Endothelial cell of umbilical vein (primary cell): ENCODE measurements around the gene CA11. TPM values are rescaled to one million over a fixed set of nuclear protein-coding genes. Genes with fewer than 3 reads are reported as not detected.

ENCODE experiments used
- BruUV-seq: library from RNA; stranded (reverse); fragments of 400-500 nt; replicated peaks from 2 replicates; lab custom pipeline; 2021; lab: Mats Ljungman, UMichigan
- CTCF ChIA-PET: fragments of 300-600, 350-600 bp; sonication (Branson Sonifier 250); formaldehyde crosslinking; loops from one replicate; lab custom pipeline; 2021; ENCODE audit warnings: antibody characterized with exemption, inconsistent platforms; lab: Charles Lee
- POLR2A ChIA-PET: fragments of 300-600, 350-600 bp; sonication (Branson Sonifier 250); formaldehyde crosslinking; loops from one replicate; lab custom pipeline; 2021; ENCODE audit warnings: antibody characterized with exemption, inconsistent platforms; lab: Charles Lee
- DNase-seq: peaks from one replicate; pipeline ENCODE4 v3.0.0-alpha.2; 2011; ENCODE audit warnings: low read depth, low spot score
- FAIRE-seq: peaks from 2 replicates; lab custom pipeline; 2011; peaks lifted over from hg19 to GRCh38; lab: Jason Lieb, UNC
- H2AFZ ChIP-seq: 2 replicates; pipeline ENCODE4 v1.6.0; 2012; ENCODE audit warnings: low read depth, low read length, control low read depth, inconsistent platforms
- H3K27ac ChIP-seq: 2 replicates; pipeline ENCODE4 v1.5.1; 2011; ENCODE audit warnings: low read depth, mild to moderate bottlenecking, control low read depth, low read length, moderate library complexity; ENCODE audit not compliant: insufficient read depth
- H3K27me3 ChIP-seq, 2 experiments: 2 replicates each; pipeline versions ENCODE4 v1.6.0 to v1.6.1; 2011; ENCODE audit warnings: low read length in 2 of 2, mixed read lengths in 1 of 2; ENCODE audit not compliant: control insufficient read depth in 2 of 2, insufficient read depth in 2 of 2
- H3K36me3 ChIP-seq, 2 experiments: 2 replicates in 1 of 2; 3 replicates in 1 of 2; pipeline ENCODE4 v1.5.1; 2011; ENCODE audit warnings: low read length in 2 of 2, mild to moderate bottlenecking in 1 of 2, moderate library complexity in 1 of 2; ENCODE audit not compliant: control insufficient read depth in 2 of 2, insufficient read depth in 2 of 2; ENCODE audit errors: extremely low read depth in 1 of 2
- H3K4me1 ChIP-seq: 3 replicates; pipeline ENCODE4 v1.5.1; 2011; ENCODE audit warnings: mild to moderate bottlenecking, low read length; ENCODE audit not compliant: control insufficient read depth, insufficient read depth; ENCODE audit errors: extremely low read depth
- H3K4me2 ChIP-seq: 2 replicates; pipeline ENCODE4 v1.6.1; 2011; ENCODE audit warnings: low read length, control low read depth, mixed read lengths; ENCODE audit not compliant: insufficient read depth
- H3K4me3 ChIP-seq, 3 experiments: fragments of 200-600 bp in 1 of 3; sonication (generic), shearing (Covaris generic) in 1 of 3; replicated peaks in 1 of 3; 2 replicates each; pipeline ENCODE4 v1.5.1; 2011 to 2016; ENCODE audit warnings: control low read depth in 3 of 3, low read length in 3 of 3, mild to moderate bottlenecking in 2 of 3, inconsistent platforms in 1 of 3, low read depth in 1 of 3, moderate library complexity in 1 of 3; ENCODE audit not compliant: insufficient read depth in 1 of 3
- H3K79me2 ChIP-seq: 2 replicates; pipeline ENCODE4 v1.6.0; 2012; ENCODE audit warnings: low read length, inconsistent platforms; ENCODE audit not compliant: control insufficient read depth, insufficient read depth
- H3K9ac ChIP-seq: replicated peaks from 2 replicates; pipeline ENCODE3; 2011; ENCODE audit warnings: low read length, control low read depth; ENCODE audit not compliant: insufficient read depth; ENCODE audit errors: extremely low read depth
- H3K9me1 ChIP-seq: replicated peaks from 3 replicates; pipeline ENCODE4 v1.6.0; 2011; ENCODE audit warnings: mild to moderate bottlenecking, low read length; ENCODE audit not compliant: control insufficient read depth, insufficient read depth; ENCODE audit errors: extremely low read depth
- H3K9me3 ChIP-seq: replicated peaks from 2 replicates; pipeline ENCODE4 v1.5.1; 2012; ENCODE audit warnings: low read length, inconsistent platforms; ENCODE audit not compliant: control insufficient read depth, insufficient read depth
- H4K20me1 ChIP-seq: replicated peaks from 2 replicates; pipeline ENCODE3; 2011; ENCODE audit warnings: mild to moderate bottlenecking, low read length; ENCODE audit not compliant: control insufficient read depth, insufficient read depth; ENCODE audit errors: extremely low read depth
- CTCF ChIP-seq, 2 donors: IDR thresholded peaks; 1 replicate in 1 of 2; 2 replicates in 1 of 2; pipeline ENCODE4 v1.5.1; 2011; ENCODE audit warnings: low read length in 2 of 2, mild to moderate bottlenecking in 2 of 2, moderate library complexity in 2 of 2, control low read depth in 1 of 2, inconsistent platforms in 1 of 2, low read depth in 1 of 2; ENCODE audit not compliant: insufficient read depth in 1 of 2; ENCODE audit errors: extremely low read depth in 1 of 2
- EZH2 ChIP-seq: IDR thresholded peaks from 2 replicates; pipeline ENCODE4 v1.6.1; 2012; ENCODE audit warnings: borderline replicate concordance, low read depth, mild to moderate bottlenecking, moderate library complexity, low read length, inconsistent platforms; ENCODE audit not compliant: severe bottlenecking
- FOS ChIP-seq: IDR thresholded peaks from 2 replicates; pipeline ENCODE4 v1.6.1; 2011; ENCODE audit warnings: mild to moderate bottlenecking, low read length, moderate library complexity, borderline replicate concordance; ENCODE audit not compliant: insufficient read depth
- GATA2 ChIP-seq: IDR thresholded peaks from 2 replicates; pipeline ENCODE4 v1.7.0; 2011; ENCODE audit warnings: low read depth, mild to moderate bottlenecking, moderate library complexity, mixed read lengths, low read length; ENCODE audit not compliant: insufficient read length, insufficient read depth
- JUN ChIP-seq: IDR thresholded peaks from 2 replicates; pipeline ENCODE4 v1.6.1; 2011; ENCODE audit warnings: borderline replicate concordance, low read depth; ENCODE audit not compliant: insufficient read length, insufficient read depth
- MYC ChIP-seq: IDR thresholded peaks from one replicate; pipeline ENCODE4 v1.6.1; 2011; ENCODE audit warnings: mild to moderate bottlenecking, low read depth, low read length
- POLR2A ChIP-seq: IDR thresholded peaks from 2 replicates; pipeline ENCODE4 v1.6.1; 2012; ENCODE audit warnings: low read depth, mild to moderate bottlenecking, control low read depth, low read length
- POLR2AphosphoS5 ChIP-seq: IDR thresholded peaks from 2 replicates; pipeline ENCODE4 v1.6.1; 2012; ENCODE audit warnings: low read depth, mild to moderate bottlenecking, control low read depth, low read length, moderate library complexity; ENCODE audit not compliant: insufficient read depth
- dilution Hi-C: fragments of 300-500 bp; cut with MboI; formaldehyde crosslinking; loops from one replicate; pipeline ENCODE4 v1.15.0; 2019; ENCODE audit warnings: low sequenced_read_pairs; ENCODE audit not compliant: extremely low pct_ligation_motif_present
- intact Hi-C: fragments of 100-400 bp; cut with micrococcal nuclease; formaldehyde crosslinking; loops from one replicate; pipeline ENCODE4 v1.10.0; 2022
- polyA plus RNA-seq, 4 experiments: library from polyadenylated mRNA; depleted of rRNA in 3 of 4; stranded (reverse) in 3 of 4; unstranded in 1 of 4; fragments of >200 nt; gene quantifications; 2 replicates each; pipeline versions ENCODE4 v1.2.1 to v1.2.3, GENCODE V29; 2011 to 2012; ENCODE audit warnings: missing spikeins in 1 of 4
- total RNA-seq: library from RNA; stranded (reverse); gene quantifications from 2 replicates; pipeline ENCODE4 v1.2.3, GENCODE V29; 2021
- TF ChIP-seq, protein P1 (sequence below): IDR thresholded peaks from 2 replicates; pipeline ENCODE4 v1.6.1; 2011; ENCODE audit not compliant: insufficient read depth, insufficient read length

Gene CA11
- total and polyA plus RNA-seq, 2 donors (not counting 3 experiments of a cell fraction or from before 2014, with no cell fraction given), result 2.8 to 4.7 TPM

- no peak for DNase-seq
- Histone ChIP-seq H2AFZ (no peak overlapping the region), H3K4me3 (no peak overlapping the region), H3K27me3 (peaks cover 5 to 13% of the 10 kb centered on the region in 2 experiments), H3K27ac (no peak overlapping the region), H3K4me1 (peaks cover 24% of the 10 kb centered on the region), H3K9me3 (no peaks in the 10 kb centered on the region), H3K36me3 (no peaks in the 10 kb centered on the region), H4K20me1 (no peaks in the 10 kb centered on the region), H3K9ac (no peak overlapping the region), H3K4me2 (no peak overlapping the region), H3K79me2 (no peaks in the 10 kb centered on the region), H3K9me1 (no peaks in the 10 kb centered on the region)
- FAIRE-seq, result no peak
- no TSS peak for BruUV-seq
- TF ChIP-seq, protein P1, sequence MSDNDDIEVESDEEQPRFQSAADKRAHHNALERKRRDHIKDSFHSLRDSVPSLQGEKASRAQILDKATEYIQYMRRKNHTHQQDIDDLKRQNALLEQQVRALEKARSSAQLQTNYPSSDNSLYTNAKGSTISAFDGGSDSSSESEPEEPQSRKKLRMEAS, result no peak
- no peak for TF ChIP-seq POLR2A
- no peak for TF ChIP-seq POLR2AphosphoS5
- no peak for TF ChIP-seq CTCF (IDR thresholded peaks at IDR 0.05; ENCODE audit: extremely low read depth in 1 of 2, insufficient read depth in 1 of 2, low read depth in 1 of 2, low read length in 2 of 2)
- TF ChIP-seq JUN, result no peak
- TF ChIP-seq MYC, result no peak
- no peak for TF ChIP-seq GATA2
- no peak for TF ChIP-seq FOS
- TF ChIP-seq EZH2, result no peak
- intact Hi-C loops (loop anchor here (1.0 to 10.0 kb wide), 3 partner anchors 7 to 356 kb away; partner anchors contain the start of genes CA11, GYS1 and RUVBL2), dilution Hi-C loops (no loop called here)
- POLR2A ChIA-PET, result interaction anchor here (0.6 kb wide), 1 partner anchor 18 kb away, joined by 9 read pairs; no protein-coding TSS in a partner anchor
- CTCF ChIA-PET, result no interaction called here
Observed at GRCh38 chr19:48638831-48639381, 7.1 kb downstream of the CA11 start.
